ENCODE results near the gene TBC1D16. TPM values are rescaled to one million over a fixed set of nuclear protein-coding genes. Genes with fewer than 3 reads are reported as not detected.

TBC1D16 gene
- total RNA-seq, 1 experiment from 2014 or later, result 85.8 TPM

- H3K4me3 Mint-ChIP-seq, result no peak overlapping the region
- no peak overlapping the region for H3K14ac ChIP-seq (ENCODE audit: insufficient read depth, low read length)
- H3K4me1 Mint-ChIP-seq, result peaks cover 11 to 18% of the 10 kb centered on the region in 2 experiments
- no peak overlapping the region for H2BK12ac ChIP-seq (ENCODE audit: insufficient read length, low read depth, low read length)
- H3K9me3 Mint-ChIP-seq, result no peaks in the 10 kb centered on the region
- H3K79me1 ChIP-seq (ENCODE audit: insufficient read depth, low read depth, low read length, poor library complexity, severe bottlenecking), result no peaks in the 10 kb centered on the region
- H3K4me2 ChIP-seq (ENCODE audit: insufficient read depth, insufficient read length, low read length), result no peak overlapping the region
- no peak overlapping the region for H2BK5ac ChIP-seq (ENCODE audit: insufficient read length, low read length)
- H3K27ac Mint-ChIP-seq, result no peak overlapping the region
- no peak overlapping the region for H4K8ac ChIP-seq (replicated peaks; ENCODE audit: insufficient read length, low read depth, low read length)
- no peak overlapping the region for H3K18ac ChIP-seq (ENCODE audit: insufficient read length, low read depth, low read length)
- no peaks in the 10 kb centered on the region for H3K23me2 ChIP-seq (ENCODE audit: insufficient read length, low read depth, low read length, poor library complexity, severe bottlenecking)
- H3K27me3 ChIP-seq (ENCODE audit: insufficient read depth, low read length), result no peaks in the 10 kb centered on the region; the same call in 1 of the 2 replicates
- WGBS (ENCODE audit: extremely low coverage, insufficient read length, low lambda C conversion rate), result no CpG with 5 or more reads among the region's 9 CpGs
- H3K4ac ChIP-seq (ENCODE audit: low read depth, low read length), result no peak overlapping the region
- no peak overlapping the region for H2BK120ac ChIP-seq (ENCODE audit: low read depth, low read length, poor library complexity, severe bottlenecking)
- no peak overlapping the region for H3K23ac ChIP-seq (ENCODE audit: insufficient read length, low read depth, low read length)
- H3K36me3 Mint-ChIP-seq (ENCODE audit: insufficient read depth in 1 of 3, low read depth in 3 of 3), result no peaks in the 10 kb centered on the region; a peak in 1 of 7 replicates
- H2BK20ac ChIP-seq (ENCODE audit: low read depth, low read length, poor library complexity, severe bottlenecking), result no peak overlapping the region
- H3K79me2 ChIP-seq (ENCODE audit: insufficient read depth, low read length), result no peaks in the 10 kb centered on the region
- no peak overlapping the region for H2BK15ac ChIP-seq (ENCODE audit: low read depth, low read length)
- H4K91ac ChIP-seq (ENCODE audit: insufficient read length, low read depth, low read length), result no peak overlapping the region
- H2AFZ ChIP-seq (ENCODE audit: low read length), result no peak overlapping the region
- no peak for TF ChIP-seq CTCF (conservative IDR thresholded peaks at IDR 0.05)
- no peak overlapping the region for H3K27ac ChIP-seq (ENCODE audit: insufficient read length, low read depth, low read length)
- no peak overlapping the region for H3T11ph ChIP-seq (ENCODE audit: low read length)
- no peaks in the 10 kb centered on the region; the same call in 1 of the 2 replicates for H3K4me1 ChIP-seq (ENCODE audit: insufficient read depth, low read length)
- H4K20me1 ChIP-seq (ENCODE audit: control insufficient read depth, insufficient read depth, insufficient read length), result no peaks in the 10 kb centered on the region
- no peak overlapping the region for H2AK5ac ChIP-seq (ENCODE audit: insufficient read length, low read length)
- no peak overlapping the region for H4K5ac ChIP-seq (ENCODE audit: insufficient read length, low read depth, low read length)
- no peak overlapping the region for H3K56ac ChIP-seq (ENCODE audit: insufficient read length, low read depth, low read length)
- no peak overlapping the region for H3K9ac ChIP-seq (ENCODE audit: extremely low read depth, insufficient read length, low read length)
- no peaks in the 10 kb centered on the region for H3K9me3 ChIP-seq (ENCODE audit: control insufficient read depth, low read depth, low read length)
- no peak for DNase-seq
- H3K27me3 Mint-ChIP-seq (ENCODE audit: low read depth), result peaks cover 39% of the 10 kb centered on the region
These were observed 130.8 kb downstream of the TBC1D16 start for GRCh38 chr17:79904865-79905264.
